ENCODE data around the gene OR2D2.

GRCh38 chr11:6876325-6876724 lies 16.0 kb downstream of the OR2D2 start, which contains the start of gene OR10A4:
- TF ChIP-seq POLR2AphosphoS5 (IDR thresholded peaks at IDR 0.05; ENCODE audit: low read depth) (no peak), EZH2 (IDR thresholded peaks at IDR 0.05; ENCODE audit: low read depth, unreplicated experiment) (no peak)
